Astrocyte (in vitro differentiated cells and primary cell): Measurements from ENCODE around the gene MFNG. TPM values are rescaled to one million over a fixed set of nuclear protein-coding genes. Genes with fewer than 3 reads are reported as not detected.

ENCODE experiments used
- DNase-seq: peaks from one replicate; pipeline ENCODE4 v3.0.0-alpha.2; 2010; ENCODE audit warnings: low read depth
- FAIRE-seq: peaks from 2 replicates; lab custom pipeline; 2011; peaks lifted over from hg19 to GRCh38; lab: Jason Lieb, UNC
- H2AFZ ChIP-seq: 2 replicates; pipeline ENCODE4 v1.6.0; 2012; ENCODE audit warnings: low read depth, low read length, inconsistent platforms
- H3K27ac ChIP-seq: 2 replicates; pipeline ENCODE4 v1.5.1; 2011; ENCODE audit warnings: low read depth, low read length, inconsistent platforms
- H3K27me3 ChIP-seq: 2 replicates; pipeline ENCODE4 v1.6.0; 2011; ENCODE audit warnings: low read length, inconsistent platforms; ENCODE audit not compliant: insufficient read depth
- H3K36me3 ChIP-seq: 2 replicates; pipeline ENCODE4 v1.5.1; 2011; ENCODE audit warnings: low read length, inconsistent platforms; ENCODE audit not compliant: insufficient read depth
- H3K4me1 ChIP-seq: 2 replicates; pipeline ENCODE4 v1.5.1; 2011; ENCODE audit warnings: low read length, inconsistent platforms; ENCODE audit not compliant: insufficient read depth
- H3K4me2 ChIP-seq: 2 replicates; pipeline ENCODE4 v1.6.0; 2012; ENCODE audit warnings: low read length, inconsistent platforms
- H3K4me3 ChIP-seq: 2 replicates; pipeline ENCODE4 v1.5.1; 2011; ENCODE audit warnings: low read depth, mild to moderate bottlenecking, low read length, inconsistent platforms; ENCODE audit not compliant: insufficient read depth
- H3K79me2 ChIP-seq: 2 replicates; pipeline ENCODE4 v1.6.0; 2012; ENCODE audit warnings: mild to moderate bottlenecking, low read length, inconsistent platforms; ENCODE audit not compliant: insufficient read depth
- H3K9ac ChIP-seq: 2 replicates; pipeline ENCODE4 v1.6.0; 2012; ENCODE audit warnings: mild to moderate bottlenecking, low read length, inconsistent platforms
- H3K9me3 ChIP-seq: 2 replicates; pipeline ENCODE4 v1.5.1; 2012; ENCODE audit warnings: low read depth, mild to moderate bottlenecking, low read length, inconsistent platforms; ENCODE audit not compliant: insufficient read depth
- H4K20me1 ChIP-seq: 2 replicates; pipeline ENCODE4 v1.6.0; 2012; ENCODE audit warnings: low read length, inconsistent platforms; ENCODE audit not compliant: insufficient read depth
- H3K27ac Mint-ChIP-seq: one replicate; pipeline ENCODE4 v1.8.0; 2021; ENCODE audit warnings: mild to moderate bottlenecking, mixed read lengths; ENCODE audit not compliant: unreplicated experiment
- H3K27me3 Mint-ChIP-seq: one replicate; pipeline ENCODE4 v1.8.0; 2021; ENCODE audit warnings: low read depth, mixed read lengths; ENCODE audit not compliant: unreplicated experiment
- H3K36me3 Mint-ChIP-seq: one replicate; pipeline ENCODE4 v1.8.0; 2021; ENCODE audit warnings: low read depth, mixed read lengths; ENCODE audit not compliant: unreplicated experiment
- H3K4me1 Mint-ChIP-seq: one replicate; pipeline ENCODE4 v1.8.0; 2021; ENCODE audit warnings: low read depth, mixed read lengths; ENCODE audit not compliant: unreplicated experiment
- H3K4me3 Mint-ChIP-seq: one replicate; pipeline ENCODE4 v1.8.0; 2021; ENCODE audit warnings: mild to moderate bottlenecking, moderate library complexity, mixed read lengths; ENCODE audit not compliant: unreplicated experiment
- H3K9me3 Mint-ChIP-seq: one replicate; pipeline ENCODE4 v1.8.0; 2021; ENCODE audit warnings: mild to moderate bottlenecking, mixed read lengths; ENCODE audit not compliant: unreplicated experiment
- EZH2 ChIP-seq: IDR thresholded peaks from 2 replicates; pipeline ENCODE4 v1.6.1; 2012; ENCODE audit warnings: mild to moderate bottlenecking, low read length, inconsistent platforms; ENCODE audit not compliant: insufficient read depth
- total RNA-seq: library from RNA; stranded (reverse); gene quantifications from 2 replicates; pipeline ENCODE4 v1.2.1, GENCODE V29; 2021
- TF ChIP-seq, protein P1 (sequence below): IDR thresholded peaks from 2 replicates; pipeline ENCODE4 v1.5.1; 2011; ENCODE audit warnings: low read depth, mild to moderate bottlenecking, inconsistent platforms, low read length, moderate library complexity; ENCODE audit not compliant: insufficient read depth

The MFNG gene
- total RNA-seq, 1 donor from 2014 or later, result 1.4 TPM

DNA sequence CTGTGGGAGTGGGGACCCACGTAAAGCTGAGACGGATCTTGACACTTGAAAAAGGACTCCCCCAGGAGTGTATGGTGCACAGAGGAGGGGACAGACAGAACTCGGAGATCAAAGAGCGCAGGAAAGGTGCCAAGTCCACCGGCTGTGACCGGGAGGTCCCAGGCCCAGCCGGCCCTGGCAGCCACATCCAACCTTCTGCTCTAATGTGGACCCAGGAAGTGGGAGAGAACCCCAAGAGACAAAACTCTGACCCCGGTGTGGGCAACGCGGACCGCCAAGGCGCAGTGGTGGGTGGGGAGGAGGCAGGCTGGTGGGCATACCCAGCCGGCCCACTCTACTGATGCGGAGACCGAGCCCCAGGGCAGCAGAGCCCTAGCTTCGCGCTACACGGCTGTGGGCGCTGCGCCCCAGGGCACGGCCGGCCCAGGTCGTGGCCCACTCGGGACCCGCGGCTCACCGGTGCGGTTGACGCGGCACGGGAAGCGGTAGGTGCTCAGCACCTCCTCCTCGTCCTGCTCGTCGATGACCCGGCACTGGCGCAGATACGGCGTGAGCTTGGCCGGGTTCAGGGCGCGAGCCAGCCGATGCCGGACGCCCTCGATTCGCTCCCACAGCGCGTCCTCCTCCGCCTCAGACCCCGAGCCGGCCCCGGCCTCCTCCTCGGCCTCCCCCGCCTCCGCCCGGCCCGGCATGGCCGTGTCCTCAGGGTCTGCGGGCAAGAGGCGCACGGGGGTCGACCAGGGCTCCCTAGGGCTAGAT, 32.5 kb upstream of the MFNG start:
- TF ChIP-seq, protein P1, sequence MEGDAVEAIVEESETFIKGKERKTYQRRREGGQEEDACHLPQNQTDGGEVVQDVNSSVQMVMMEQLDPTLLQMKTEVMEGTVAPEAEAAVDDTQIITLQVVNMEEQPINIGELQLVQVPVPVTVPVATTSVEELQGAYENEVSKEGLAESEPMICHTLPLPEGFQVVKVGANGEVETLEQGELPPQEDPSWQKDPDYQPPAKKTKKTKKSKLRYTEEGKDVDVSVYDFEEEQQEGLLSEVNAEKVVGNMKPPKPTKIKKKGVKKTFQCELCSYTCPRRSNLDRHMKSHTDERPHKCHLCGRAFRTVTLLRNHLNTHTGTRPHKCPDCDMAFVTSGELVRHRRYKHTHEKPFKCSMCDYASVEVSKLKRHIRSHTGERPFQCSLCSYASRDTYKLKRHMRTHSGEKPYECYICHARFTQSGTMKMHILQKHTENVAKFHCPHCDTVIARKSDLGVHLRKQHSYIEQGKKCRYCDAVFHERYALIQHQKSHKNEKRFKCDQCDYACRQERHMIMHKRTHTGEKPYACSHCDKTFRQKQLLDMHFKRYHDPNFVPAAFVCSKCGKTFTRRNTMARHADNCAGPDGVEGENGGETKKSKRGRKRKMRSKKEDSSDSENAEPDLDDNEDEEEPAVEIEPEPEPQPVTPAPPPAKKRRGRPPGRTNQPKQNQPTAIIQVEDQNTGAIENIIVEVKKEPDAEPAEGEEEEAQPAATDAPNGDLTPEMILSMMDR, result no peak
- no peak for TF ChIP-seq EZH2
- no peak overlapping the region for H3K27ac ChIP-seq
- FAIRE-seq (no peak), DNase-seq (no peak)
- H3K27me3 ChIP-seq, result no peaks in the 10 kb centered on the region
- H3K36me3 ChIP-seq, result peaks cover 3% of the 10 kb centered on the region
- H3K9me3 ChIP-seq, result no peaks in the 10 kb centered on the region
- Mint-ChIP-seq H3K27me3 (peaks cover 3% of the 10 kb centered on the region), H3K4me1 (peaks cover 18% of the 10 kb centered on the region), H3K4me3 (peak overlapping the region; percentile 90), H3K27ac (peak overlapping the region; percentile 3), H3K36me3 (peaks cover 9% of the 10 kb centered on the region), H3K9me3 (peaks cover 3% of the 10 kb centered on the region)
- H3K9ac ChIP-seq, result peak overlapping the region; percentile 80
- peaks cover 19% of the 10 kb centered on the region for H3K4me1 ChIP-seq
- H4K20me1 ChIP-seq, result peaks cover 17% of the 10 kb centered on the region
- H2AFZ ChIP-seq, result peak overlapping the region; percentile 87
- peak overlapping the region; percentile 89 for H3K4me2 ChIP-seq
- peak overlapping the region; percentile 68 for H3K4me3 ChIP-seq
- H3K79me2 ChIP-seq, result peaks cover 46% of the 10 kb centered on the region

DNA sequence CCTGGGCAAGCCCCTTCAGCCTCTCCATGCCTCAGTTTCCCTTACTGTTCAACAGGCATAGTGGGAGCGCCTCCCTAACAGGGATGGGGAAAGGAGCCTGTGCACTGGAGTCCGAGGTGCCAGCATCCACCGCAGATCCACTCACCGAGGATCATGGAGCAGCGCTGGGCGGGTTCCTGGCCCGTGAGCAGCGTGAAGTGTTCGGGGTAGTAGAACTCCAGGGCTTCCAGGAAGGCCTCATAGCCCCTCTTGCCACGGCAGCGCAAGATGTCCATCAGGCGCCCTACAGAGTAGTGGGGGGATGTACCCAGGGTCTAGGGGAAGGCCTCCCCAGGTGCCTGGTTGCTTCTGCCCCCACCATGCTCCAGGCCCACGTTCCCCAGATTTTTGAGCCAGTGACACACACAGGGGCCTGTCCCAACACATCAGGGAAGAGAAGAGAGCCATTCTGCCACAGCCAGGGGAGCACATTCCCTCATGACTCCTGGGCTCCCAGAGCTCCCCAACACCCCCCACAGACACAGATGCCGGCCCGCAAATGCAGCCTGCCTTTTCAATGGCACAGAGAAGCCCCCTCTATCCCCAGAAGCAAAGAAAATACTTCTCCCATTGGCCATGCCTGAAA, 31.8 kb upstream of the MFNG start:
- peak overlapping the region; percentile 89 for H3K4me2 ChIP-seq
- FAIRE-seq (no peak), DNase-seq (no peak)
- no peaks in the 10 kb centered on the region for H3K27me3 ChIP-seq
- H3K79me2 ChIP-seq, result peaks cover 50% of the 10 kb centered on the region
- Mint-ChIP-seq H3K9me3 (peaks cover 3% of the 10 kb centered on the region), H3K4me1 (peaks cover 24% of the 10 kb centered on the region), H3K27me3 (peaks cover 3% of the 10 kb centered on the region), H3K27ac (peak overlapping the region; percentile 3), H3K36me3 (peaks cover 9% of the 10 kb centered on the region), H3K4me3 (peak overlapping the region; percentile 90)
- H3K9me3 ChIP-seq, result no peaks in the 10 kb centered on the region
- no peak for TF ChIP-seq EZH2
- TF ChIP-seq, protein P1, result no peak
- no peak overlapping the region for H3K27ac ChIP-seq
- peak overlapping the region; percentile 80 for H3K9ac ChIP-seq
- H3K36me3 ChIP-seq, result peaks cover 3% of the 10 kb centered on the region
- peak overlapping the region; percentile 87 for H2AFZ ChIP-seq
- peaks cover 23% of the 10 kb centered on the region for H3K4me1 ChIP-seq
- H3K4me3 ChIP-seq, result peak overlapping the region; percentile 68
- H4K20me1 ChIP-seq, result peaks cover 22% of the 10 kb centered on the region
